Esophagus muscularis mucosa (tissue), 3 donors: ENCODE data around the gene ECE1.

Experiments used
- CTCF ChIP-seq, 3 experiments: fragments of 200-600 bp in 2 of 3; fragments of 450-650 bp in 1 of 3; sonication (generic) in 2 of 3; IDR thresholded peaks; one replicate each; pipeline ENCODE4 v1.5.1; 2017 to 2019; ENCODE audit warnings: antibody characterized with exemption in 3 of 3, mild to moderate bottlenecking in 2 of 3, moderate library complexity in 1 of 3
- POLR2A ChIP-seq: fragments of 450-650 bp; IDR thresholded peaks from one replicate; pipeline ENCODE4 v1.6.1; 2017; ENCODE audit warnings: antibody characterized with exemption, moderate library complexity, mild to moderate bottlenecking, low read depth

- TF ChIP-seq POLR2A (no peak), CTCF (IDR thresholded peaks at IDR 0.05) (no peak)
Measured at GRCh38 chr1:21242846-21243245, 47.4 kb downstream of the ECE1 start.
